ENCODE measurements around the gene ABTB2.

GRCh38 chr11:34183848-34184391 lies 173.9 kb downstream of the ABTB2 start:
- no peak for TF ChIP-seq CTCF (IDR thresholded peaks at IDR 0.05)
- TF ChIP-seq POLR2A (IDR thresholded peaks at IDR 0.05) = no peak

Data from body of pancreas (tissue), 4 donors.